Measurements from ENCODE around the gene PIEZO2.

Gene PIEZO2

GRCh38 chr18:10723496-10723895 is 425.9 kb downstream of the PIEZO2 start:
- TF ChIP-seq CTCF (IDR thresholded peaks at IDR 0.05; ENCODE audit: low read depth, low read length), result no peak
- DNase-seq (ENCODE audit: extremely low read depth, low read depth), result no peak

GRCh38 chr18:10718809-10719208 is 430.6 kb downstream of the PIEZO2 start:
- TF ChIP-seq CTCF (IDR thresholded peaks at IDR 0.05; ENCODE audit: low read depth, low read length), result no peak
- no peak for DNase-seq (ENCODE audit: extremely low read depth, low read depth)

- peak; percentile 25 for DNase-seq (ENCODE audit: extremely low read depth, low read depth)
- no peak for TF ChIP-seq CTCF (IDR thresholded peaks at IDR 0.05; ENCODE audit: low read depth, low read length)
These were observed 433.6 kb downstream of the PIEZO2 start for GRCh38 chr18:10715791-10716190.

- TF ChIP-seq CTCF (IDR thresholded peaks at IDR 0.05; ENCODE audit: low read depth, low read length), result no peak
- DNase-seq (ENCODE audit: extremely low read depth, low read depth), result no peak
These were observed 436.0 kb downstream of the PIEZO2 start for GRCh38 chr18:10713409-10713808.

- TF ChIP-seq CTCF (IDR thresholded peaks at IDR 0.05; ENCODE audit: low read depth, low read length), result no peak
These were observed 442.1 kb downstream of the PIEZO2 start for GRCh38 chr18:10707294-10707693.

GRCh38 chr18:10705786-10706185 is 443.6 kb downstream of the PIEZO2 start:
- no peak for DNase-seq (ENCODE audit: extremely low read depth, low read depth)
- no peak for TF ChIP-seq CTCF (IDR thresholded peaks at IDR 0.05; ENCODE audit: low read depth, low read length)

More at GRCh38 chr18:10707294-10707693, 442.1 kb downstream of the PIEZO2 start:
- no peak for DNase-seq (ENCODE audit: extremely low read depth, low read depth)

- DNase-seq (ENCODE audit: extremely low read depth, low read depth), result no peak
- no peak for TF ChIP-seq CTCF (IDR thresholded peaks at IDR 0.05; ENCODE audit: low read depth, low read length)
These were observed 444.1 kb downstream of the PIEZO2 start for GRCh38 chr18:10705291-10705690.

Data from AG09319 (cell line).